GM18507 (cell line): ENCODE measurements around the gene TRA2A.
"Not testable (repeated sequence)": the region's sequence is repeated elsewhere in the genome, so short reads cannot be mapped to it uniquely, and the experiment has no call there.

Source experiments
- DNase-seq: peaks from one replicate; pipeline ENCODE4 v3.0.0; 2011; ENCODE audit warnings: low read depth; ENCODE audit not compliant: insufficient read length; ENCODE audit errors: extremely low spot score
- FAIRE-seq: peaks from 2 replicates; lab custom pipeline; 2011; peaks lifted over from hg19 to GRCh38; lab: Jason Lieb, UNC

Gene TRA2A

DNA sequence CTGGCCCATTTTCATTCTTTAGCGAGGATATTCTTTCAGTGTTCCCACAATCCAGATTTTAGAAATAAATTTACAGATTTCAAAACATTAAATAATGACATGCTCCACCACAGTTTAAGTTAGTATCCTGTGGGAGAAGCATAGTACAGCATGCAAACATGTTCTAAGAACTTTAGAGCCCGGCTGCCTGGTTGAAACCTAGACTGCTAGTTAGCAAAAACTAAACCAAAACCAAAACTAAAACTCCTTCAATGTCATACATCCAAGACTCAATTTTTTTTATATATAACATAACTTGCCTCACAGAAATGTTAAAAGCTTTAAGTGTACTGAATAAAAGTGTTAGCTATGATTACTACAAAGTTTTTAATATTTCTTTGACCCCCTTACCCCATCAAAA lies 17.0 kb downstream of the TRA2A start:
- DNase-seq, result no peak
- FAIRE-seq, result no peak

DNA sequence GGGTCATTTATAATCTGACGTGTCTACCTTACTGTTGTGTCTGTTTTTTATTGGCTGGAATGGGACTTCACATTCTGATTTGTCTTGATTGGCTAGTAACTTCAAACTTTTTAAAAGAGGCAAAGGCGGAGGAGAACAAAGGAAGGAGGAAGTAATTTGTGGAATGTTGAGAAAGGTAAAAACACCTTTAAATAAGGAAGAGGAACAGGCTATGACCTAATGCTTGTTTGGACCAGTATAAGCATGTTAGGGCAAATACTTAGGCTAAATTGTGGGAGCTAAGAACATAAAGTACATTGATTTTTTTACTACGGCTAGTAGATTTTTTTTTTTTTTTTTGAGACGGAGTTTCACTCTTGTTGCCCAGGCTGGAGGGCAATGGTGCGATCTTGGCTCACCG lies 18.0 kb downstream of the TRA2A start:
- not testable (repeated sequence) for DNase-seq, FAIRE-seq

DNA sequence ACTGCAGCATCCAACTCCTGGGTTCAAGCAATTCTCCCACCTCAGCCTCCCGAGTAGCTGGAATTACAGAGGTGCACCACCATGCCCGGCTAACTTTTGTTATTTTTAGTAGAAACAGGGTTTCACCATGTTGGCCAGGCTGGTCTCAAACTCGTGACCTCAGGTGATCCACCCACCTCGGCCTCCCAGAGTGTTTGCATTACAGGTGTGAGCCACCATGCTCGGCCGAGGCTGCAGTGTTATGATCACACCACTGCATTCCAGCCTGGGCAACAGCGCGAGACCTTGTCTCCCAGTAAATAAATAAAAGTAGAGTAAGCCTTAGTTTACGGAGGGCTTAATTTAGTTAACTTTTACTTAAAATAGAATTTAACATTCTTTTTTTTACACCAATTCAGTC lies 37.8 kb downstream of the TRA2A start:
- FAIRE-seq, result no peak
- DNase-seq, result no peak

DNA sequence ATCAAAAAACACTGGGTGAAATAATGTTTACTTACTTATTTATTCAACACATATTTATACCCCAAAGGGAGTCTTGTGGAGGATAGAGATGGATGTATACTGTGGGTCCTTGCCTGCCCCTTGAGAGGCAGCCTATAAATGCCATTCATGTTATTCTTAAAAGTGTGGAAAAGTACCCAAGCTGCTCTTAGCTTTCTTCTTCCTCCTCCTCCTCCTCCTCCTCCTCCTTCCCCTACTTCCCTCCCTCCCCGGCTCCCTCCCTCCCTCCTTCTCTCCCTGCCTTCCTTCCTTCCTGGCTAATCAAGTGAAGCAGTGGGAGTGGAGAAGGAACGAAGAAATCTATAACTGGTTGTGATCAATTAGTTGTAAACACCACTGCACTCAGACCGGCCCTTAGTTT lies 40.3 kb downstream of the TRA2A start:
- DNase-seq (no peak), FAIRE-seq (no peak)

DNA sequence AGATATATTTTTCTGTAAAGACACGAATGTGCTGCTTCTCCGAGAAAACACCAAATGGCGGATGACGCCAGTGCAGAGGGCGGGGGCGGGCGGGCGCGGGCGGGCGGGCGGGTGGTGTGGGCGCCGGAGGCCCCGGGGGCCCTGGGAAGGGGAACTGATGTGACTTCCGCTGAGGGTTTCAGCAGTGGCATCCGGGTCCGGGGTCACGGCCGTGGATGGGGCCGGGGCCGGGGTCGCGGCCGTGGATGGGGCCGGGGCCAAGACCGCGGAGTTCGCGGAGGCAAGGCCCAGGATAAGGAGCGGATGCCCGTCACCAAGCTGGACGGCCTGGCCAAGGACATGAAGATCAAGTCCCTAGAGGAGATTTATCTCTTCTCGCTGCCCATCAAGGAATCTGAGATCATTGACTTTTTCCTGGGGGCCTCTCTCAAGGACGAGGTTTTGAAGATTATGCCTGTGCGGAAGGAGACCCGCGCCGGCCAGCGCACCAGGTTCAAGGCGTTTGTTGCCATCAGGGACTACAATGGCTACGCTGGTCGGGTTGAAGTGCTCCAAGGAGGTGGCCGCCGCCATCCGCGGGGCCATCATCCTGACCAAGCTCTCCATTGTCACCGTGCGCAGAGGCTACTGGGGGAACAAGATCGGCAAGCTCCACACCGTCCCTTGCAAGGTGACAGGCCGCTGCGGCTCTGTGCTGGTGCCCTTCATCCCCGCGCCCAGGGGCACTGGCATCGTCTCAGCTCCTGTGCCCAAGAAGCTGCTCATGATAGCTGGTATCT lies 41.2 kb downstream of the TRA2A start:
- FAIRE-seq (no peak), DNase-seq (no peak)

DNA sequence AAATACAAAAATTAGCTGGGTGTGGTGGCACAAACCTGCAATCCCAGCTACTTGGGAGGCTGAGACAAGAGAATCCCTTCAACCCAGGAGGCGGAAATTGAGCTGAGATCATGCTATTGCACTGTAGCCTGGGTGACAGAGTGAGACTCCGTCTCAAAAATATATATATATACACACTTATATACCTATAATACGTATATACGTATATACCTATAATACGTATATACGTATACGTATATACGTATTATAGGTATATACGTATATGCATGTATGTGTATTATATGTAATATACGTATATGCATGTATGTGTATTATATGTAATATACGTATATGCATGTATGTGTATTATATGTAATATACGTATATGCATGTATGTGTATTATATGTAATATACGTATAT lies 43.1 kb downstream of the TRA2A start:
- not testable (repeated sequence) for FAIRE-seq, DNase-seq

DNA sequence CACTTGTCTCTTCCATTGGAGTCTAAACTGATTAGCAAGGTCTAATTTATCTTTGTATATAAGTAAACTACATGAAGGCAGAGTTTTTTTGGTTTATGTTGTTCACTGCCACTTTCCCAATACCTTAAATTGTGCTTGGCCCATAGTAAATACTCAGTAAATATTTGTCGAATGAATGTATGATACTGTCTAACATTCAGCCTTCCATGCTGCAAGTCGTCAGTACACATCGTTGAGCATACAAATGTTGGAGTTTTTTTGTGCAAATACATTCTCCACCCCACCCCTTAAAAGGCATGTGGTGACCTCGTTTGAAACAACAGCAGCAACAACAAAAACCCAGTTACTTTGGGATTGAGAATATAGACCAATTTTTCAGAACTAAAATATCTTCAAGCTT lies 44.1 kb downstream of the TRA2A start:
- FAIRE-seq (no peak), DNase-seq (no peak)

DNA sequence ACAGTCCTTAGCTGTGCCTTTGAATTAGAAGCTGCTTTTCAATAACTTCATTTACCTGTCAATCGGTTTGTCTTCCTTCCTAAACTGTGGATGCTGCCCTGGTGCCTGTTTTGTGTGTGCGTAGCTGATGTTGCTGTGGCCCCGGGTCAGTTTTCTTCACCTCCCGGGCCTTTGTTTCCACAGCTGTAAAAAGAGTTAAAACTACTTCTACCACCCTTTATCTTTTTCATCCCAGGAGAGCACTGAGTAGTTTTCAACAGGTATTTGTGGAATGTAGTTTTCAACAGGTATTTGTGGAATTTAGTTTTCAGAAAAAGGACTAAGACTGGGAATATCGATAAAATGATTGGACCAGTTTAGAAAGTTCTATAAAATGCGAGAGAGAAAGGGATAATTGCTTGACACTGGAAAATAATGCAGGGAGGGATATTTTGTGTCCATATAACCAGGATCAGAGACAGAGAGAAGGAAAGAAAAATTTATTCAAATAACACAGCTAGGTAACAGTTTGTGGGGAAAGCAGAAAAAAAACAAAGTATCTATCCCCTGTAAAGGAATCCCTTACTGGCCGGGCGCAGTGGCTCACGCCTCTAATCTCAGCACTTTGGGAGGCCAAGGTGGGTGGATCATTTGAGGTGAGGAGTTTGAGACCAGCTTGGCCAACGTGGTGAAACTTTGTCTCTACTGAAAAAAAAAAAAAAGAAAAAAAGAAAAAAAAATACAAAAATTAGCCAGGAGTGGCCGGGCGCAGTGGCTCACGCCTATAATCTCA lies 45.6 kb downstream of the TRA2A start:
- DNase-seq (no peak), FAIRE-seq (no peak)

DNA sequence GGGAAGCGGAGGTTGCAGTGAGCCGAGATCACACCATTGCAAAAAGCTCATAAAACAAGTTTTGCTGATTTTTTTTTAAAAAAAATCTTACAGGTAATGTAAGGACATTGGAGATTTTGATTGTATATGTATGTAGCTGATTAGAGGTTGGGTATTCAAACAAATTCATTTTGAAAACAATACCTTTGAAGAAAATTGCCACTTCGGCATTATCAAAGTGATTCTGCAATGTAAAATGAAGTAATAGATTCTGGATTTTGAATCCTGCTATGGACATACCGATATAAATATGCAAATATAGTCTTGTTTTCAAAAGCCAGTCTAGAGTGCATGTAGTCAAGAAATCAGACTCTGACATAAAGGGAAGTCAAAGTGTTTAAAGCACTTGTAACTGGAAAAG lies 49.1 kb downstream of the TRA2A start:
- DNase-seq (no peak), FAIRE-seq (no peak)

DNA sequence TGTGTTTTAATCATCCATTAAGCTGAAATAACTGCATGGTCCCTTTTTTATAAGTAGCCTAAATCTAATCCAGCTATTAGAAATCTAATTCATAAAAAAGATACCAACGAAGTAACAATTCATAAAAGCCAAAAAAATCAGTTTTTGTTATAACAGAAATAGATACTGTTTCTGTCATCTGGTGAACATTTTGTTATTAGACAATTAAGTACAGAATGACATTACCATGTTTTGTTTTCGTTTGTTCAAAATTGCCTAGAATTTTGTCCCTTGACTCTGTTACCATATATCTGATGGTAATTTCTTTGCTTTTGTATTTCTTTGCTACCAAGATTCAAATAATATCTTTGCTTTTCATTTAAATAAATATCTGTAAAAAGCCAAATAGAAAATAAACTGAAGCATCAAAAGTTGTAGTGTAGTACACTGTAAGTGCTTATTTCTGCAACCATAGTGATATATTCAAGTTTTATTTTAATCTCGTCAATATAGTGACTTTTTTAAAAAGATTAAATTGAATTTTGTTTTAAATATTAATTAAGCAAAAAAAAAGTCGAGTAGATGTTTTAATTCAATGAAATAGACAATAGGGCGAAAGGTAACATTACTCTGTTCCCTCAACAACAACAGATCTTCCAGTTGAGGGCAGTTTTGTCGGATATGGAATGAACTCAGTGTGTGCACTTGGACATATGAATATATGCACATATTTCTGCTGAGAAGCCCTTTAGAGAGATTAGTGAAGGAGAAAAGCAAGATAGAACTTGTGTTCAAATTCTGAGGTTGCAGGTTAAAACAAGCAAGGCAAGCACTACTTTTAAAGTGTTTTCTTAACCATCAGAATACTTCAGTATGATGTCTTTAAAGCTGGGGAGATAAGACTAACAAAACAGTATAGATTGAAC lies 53.6 kb downstream of the TRA2A start:
- FAIRE-seq (no peak), DNase-seq (no peak)

DNA sequence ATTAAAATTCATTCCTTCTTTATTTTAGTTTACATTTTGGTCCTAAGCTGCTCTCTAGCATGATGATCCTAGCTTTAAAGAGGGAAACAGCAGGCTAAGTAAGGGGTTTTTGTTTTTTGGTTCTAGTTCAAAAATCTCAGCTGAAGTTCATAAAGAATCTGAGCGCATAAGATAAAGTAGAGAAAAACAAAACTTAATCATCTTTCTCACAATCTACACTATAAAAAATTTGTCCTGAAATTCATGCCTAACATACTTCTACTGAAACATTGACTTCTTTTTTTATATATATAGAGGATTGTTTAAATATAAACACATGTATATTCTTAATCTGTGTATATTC lies 54.7 kb downstream of the TRA2A start:
- no peak for DNase-seq
- FAIRE-seq, result no peak

DNA sequence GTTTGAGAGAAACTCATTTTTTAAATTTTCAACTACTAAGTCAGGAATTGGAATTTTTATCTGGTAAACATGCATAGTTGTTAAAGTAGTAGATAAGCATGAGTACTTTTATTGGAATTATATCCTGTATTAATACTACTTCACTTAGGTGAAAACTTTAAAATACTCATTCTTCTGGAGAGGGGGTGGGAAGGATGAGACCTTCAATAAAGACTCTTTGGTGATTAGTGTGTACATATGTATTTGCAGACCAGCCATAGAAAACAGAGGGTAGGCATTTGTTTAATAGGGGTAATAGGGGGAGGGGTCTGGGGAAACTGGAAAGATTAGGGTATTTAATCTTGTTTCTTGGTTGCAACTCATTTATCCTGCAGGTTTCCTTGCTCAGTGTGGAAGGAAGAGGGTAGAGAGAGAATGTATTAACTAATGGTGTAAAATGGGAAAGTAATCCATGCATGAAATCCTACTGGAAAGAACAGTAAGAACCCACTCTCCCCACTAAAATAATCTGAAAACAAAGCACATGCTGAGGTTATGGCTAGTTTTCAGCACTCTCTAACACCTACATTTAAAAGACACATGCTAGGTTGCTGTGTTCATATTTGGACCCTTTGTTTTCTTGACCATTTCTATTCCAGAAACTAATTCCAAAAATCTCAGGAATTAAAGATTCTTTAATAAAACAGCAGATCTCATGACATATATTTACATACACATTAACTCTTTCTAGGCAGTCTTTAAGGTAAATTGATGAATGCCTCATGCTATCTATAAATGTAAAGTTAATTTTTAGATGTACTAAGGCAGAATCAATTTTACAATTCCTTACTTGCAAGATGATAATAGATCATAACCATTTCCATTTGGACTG lies 55.3 kb downstream of the TRA2A start:
- FAIRE-seq, result no peak

DNA sequence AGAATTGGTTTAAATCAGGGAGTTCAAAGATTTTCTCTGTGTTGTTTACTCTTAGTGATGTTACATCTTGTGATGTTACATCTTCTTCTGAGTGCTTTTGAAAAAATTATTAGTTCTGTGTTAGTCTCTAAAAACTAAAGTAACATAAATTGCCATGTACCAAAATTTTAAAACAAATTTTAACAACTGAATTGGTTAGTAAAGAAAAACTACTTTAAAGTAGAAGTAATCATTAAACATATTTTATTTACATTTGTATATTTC lies 56.3 kb downstream of the TRA2A start:
- FAIRE-seq, result no peak

More for the DNA sequence above, 55.3 kb downstream of the TRA2A start:
- no peak for DNase-seq

DNA sequence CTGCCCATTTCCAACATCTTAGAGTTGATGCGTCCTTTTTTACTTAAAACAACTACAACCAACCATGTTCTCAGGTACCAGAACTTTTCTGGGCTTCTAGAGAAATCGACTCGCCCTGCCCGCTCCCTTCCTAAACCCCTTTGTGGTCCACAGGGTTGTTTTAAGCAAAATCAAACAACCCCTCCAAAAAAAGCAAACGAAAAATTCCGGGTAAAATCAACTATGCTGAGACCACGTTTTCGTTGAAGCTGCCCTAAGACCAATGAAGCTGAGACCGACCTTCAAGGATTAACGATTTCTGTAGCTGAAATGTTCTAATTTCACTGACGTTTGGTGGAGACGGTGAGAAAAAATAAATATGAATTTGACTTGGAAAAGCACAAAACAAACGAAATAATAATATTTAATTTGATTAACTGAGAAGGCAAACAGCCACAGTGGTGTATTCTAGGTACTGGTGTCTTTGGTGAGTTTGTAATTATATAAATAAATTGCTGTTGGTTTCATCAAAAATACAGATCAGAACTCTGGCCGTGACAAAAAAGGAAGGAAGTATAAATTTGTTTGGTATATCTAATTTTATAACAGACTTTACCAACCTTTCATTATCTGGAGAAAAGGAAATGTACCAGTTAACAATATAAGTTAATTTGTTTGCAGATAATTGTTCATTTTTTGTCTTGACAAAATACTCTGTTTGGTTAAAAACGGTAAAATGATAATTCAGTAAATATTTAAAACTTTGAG lies 56.8 kb downstream of the TRA2A start:
- no peak for DNase-seq

More for the DNA sequence above, 56.3 kb downstream of the TRA2A start:
- no peak for DNase-seq

DNA sequence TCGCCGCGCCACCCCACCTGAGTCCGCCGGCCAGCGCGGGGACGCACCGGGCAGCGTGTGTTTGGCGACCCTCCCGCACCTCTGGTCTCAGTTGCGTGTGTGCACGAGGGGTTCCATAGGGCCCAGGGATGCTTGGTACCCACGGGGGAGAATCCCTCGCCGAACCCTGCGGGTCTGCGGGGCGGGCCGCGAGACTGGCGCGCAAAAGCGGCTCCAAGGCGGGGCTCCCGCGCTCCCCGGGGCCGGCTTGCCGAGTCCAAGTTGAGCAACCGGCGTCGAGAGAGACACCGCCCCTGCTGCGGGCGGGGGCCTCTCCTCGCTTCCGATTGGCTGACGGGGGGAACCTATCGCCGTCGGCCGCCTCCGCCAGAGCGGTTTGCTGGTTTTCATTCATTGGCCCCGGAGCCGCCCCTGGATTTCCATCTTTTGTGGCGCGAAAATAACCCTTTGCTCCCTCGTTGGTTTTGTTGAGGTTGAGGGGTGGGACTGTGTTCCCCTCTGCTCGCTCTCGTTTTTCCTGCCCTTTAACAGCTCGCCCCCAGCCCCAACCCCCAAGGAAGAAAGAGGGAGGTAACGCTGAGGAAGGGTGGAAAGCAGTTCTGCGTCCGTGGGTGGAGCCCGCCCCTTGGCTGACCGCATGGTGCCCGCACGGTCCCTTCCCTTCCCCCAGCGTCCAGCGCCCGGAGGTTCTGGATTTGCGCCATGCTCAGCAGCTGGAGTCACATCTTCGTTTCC lies 57.5 kb downstream of the TRA2A start:
- DNase-seq (peak; percentile 87), FAIRE-seq (peak; percentile 94)

More for the DNA sequence above, 56.8 kb downstream of the TRA2A start:
- no peak for FAIRE-seq

DNA sequence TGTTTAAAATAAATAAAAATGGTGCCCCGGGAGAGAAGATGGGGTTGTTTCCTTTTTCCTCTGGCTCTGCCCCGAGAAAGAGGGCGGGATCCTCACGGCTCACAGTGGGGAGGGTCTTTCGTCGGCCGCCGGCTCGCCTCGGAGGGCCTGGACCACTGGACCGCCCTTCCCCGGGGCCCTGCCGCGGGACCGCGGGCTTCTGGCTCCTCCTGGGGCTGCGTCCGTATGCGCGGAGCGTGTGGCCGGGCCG lies 58.0 kb downstream of the TRA2A start:
- no peak for DNase-seq
- FAIRE-seq, result no peak

DNA sequence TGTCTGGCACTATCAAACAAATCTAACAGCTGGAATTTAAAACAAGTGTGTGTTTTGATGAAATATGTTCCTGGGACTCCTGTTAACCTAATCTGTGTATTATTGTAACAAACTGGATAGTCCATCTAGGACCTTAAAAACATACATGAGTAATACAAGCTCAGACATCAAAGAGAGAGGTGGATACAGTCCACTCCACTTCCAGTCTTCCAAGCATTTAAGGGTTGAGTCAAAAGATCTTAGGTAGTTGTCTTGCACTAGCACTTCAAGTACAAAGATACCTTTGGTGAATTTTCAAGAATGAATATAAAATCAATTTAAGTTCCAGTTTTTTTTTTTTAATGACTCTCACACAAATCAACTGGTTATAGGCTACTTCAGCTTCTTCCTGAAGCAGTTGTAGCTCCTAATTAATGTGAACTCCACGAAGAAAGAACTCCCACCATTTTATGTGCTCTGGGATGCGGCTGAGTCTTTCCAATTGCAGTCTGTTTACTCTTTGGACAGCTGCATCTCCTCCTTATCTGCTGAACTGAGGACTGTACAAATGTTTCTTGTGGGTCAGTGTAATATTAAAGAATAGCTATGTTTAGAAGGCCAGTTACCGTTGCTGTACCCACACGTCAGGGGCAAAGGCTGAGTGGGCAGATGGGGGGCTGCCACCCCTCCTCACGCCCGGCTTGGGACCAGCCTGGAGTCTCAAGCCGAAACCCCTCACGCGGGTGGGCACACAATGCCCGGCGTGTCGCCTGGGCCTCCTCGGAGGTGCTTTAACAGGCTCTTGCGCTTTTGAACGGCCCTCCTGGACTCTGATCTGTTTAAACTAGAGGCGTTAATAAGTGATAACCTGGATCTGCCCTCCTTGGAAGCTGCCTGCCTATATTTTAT lies 58.6 kb downstream of the TRA2A start:
- DNase-seq (no peak), FAIRE-seq (peak; percentile 59)
